HFF-Myc (cell line): ENCODE measurements around the gene HIPK3.
"Not testable (repeated sequence)": the region's sequence is repeated elsewhere in the genome, so short reads cannot be mapped to it uniquely, and the experiment has no call there.

Experiments used
- DNase-seq: peaks from one replicate; pipeline ENCODE4 v3.0.0-alpha.2; 2011; ENCODE audit warnings: low read depth; ENCODE audit errors: extremely low read depth
- H3K4me3 ChIP-seq: replicated peaks from 2 replicates; pipeline ENCODE4 v1.5.1; 2011; ENCODE audit warnings: low read depth, mild to moderate bottlenecking, control low read depth, low read length
- CTCF ChIP-seq: IDR thresholded peaks from 2 replicates; pipeline ENCODE4 v1.5.1; 2012; ENCODE audit warnings: mild to moderate bottlenecking, low read depth, low read length, control low read depth; ENCODE audit errors: missing control alignments

HIPK3 gene

GRCh38 chr11:33242575-33242974, 14.6 kb upstream of the HIPK3 start:
- no peak overlapping the region for H3K4me3 ChIP-seq
- no peak for DNase-seq
- no peak for TF ChIP-seq CTCF

DNA sequence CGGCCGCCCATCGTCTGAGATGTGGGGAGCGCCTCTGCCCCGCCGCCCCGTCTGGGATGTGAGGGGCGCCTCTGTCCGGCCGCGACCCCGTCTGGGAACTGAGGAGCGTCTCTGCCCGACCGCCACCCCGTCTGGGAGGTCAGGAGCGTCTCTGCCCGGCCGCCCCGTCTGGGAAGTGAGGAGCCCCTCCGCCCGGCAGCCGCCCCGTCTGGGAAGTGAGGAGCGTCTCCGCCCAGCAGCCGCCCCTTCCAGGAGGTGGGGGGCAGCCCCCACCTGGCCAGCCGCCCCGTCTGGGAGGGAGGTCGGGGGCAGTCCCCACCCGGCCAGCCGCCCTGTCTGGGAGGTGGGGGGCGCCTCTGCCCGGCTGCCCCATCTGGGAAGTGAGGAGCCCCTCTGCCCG, 13.5 kb upstream of the HIPK3 start:
- not testable (repeated sequence) for DNase-seq, H3K4me3 ChIP-seq

DNA sequence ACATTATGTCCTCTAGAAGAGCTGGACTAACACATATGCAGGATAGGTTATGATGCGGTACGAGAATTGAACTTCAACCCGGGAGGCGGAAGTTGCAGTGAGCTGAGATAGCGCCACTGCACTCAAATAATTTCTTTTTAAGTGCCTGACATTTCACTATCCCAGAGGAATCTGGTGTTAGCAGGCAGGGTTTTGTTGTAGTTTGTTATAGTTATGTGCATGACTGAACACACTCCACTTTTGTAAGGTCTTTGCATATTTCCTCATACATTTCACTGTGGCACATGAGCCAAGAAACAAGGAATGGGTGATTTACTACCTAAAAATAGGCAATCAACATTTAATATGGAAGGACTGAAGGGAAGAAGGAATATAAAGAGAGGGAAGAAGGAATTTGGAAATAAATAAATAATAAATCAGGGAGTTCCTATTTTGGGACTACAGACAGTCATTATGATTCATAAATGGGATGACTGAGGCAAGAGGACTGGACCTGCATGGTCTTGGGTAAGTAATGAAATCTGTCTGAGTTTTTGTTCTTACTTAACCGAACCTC, 8.7 kb upstream of the HIPK3 start:
- TF ChIP-seq CTCF, result no peak
- H3K4me3 ChIP-seq, result no peak overlapping the region
- no peak for DNase-seq

DNA sequence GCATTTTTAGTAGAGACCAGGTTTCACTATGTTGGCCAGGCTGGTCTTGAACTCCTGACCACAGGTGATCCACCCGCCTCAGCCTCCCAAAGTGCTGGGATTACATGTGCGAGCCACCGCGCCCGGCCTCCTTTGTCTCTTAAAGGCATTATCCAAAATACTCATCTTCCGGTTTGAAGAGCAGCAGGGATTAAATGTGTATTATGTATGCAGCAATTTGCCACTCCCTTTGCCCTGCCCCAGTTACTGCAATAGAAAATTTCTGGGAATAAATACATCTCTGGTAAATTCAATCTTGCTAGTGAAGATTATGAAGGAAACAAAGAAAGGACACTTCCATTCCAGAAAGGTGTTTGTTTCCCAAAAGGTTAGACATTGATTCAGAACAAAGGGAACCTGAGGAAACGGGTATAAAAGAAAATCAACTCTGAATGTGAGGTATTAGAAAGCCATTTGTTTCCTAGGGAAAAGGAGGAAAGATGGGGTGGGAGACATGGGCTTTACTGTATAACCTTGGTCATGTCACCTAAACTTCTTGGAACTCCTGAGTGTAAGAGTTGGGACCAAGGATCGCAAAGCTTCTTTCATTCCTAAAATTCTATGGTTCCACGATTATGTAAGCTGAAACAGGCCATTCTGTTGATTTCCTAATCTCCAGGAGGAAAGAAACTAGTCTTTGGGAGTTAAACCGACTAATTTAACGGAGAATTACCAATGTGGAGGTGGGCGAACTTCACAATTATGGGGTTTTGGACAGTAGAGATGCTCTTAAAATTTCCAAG, 959 bp upstream of the HIPK3 start:
- H3K4me3 ChIP-seq, result peak overlapping the region; percentile 72
- TF ChIP-seq CTCF, result no peak
- no peak for DNase-seq

GRCh38 chr11:33256813-33257159, 395 bp upstream of the HIPK3 start:
- peak overlapping the region; percentile 72 for H3K4me3 ChIP-seq
- no peak for DNase-seq
- TF ChIP-seq CTCF, result no peak

DNA sequence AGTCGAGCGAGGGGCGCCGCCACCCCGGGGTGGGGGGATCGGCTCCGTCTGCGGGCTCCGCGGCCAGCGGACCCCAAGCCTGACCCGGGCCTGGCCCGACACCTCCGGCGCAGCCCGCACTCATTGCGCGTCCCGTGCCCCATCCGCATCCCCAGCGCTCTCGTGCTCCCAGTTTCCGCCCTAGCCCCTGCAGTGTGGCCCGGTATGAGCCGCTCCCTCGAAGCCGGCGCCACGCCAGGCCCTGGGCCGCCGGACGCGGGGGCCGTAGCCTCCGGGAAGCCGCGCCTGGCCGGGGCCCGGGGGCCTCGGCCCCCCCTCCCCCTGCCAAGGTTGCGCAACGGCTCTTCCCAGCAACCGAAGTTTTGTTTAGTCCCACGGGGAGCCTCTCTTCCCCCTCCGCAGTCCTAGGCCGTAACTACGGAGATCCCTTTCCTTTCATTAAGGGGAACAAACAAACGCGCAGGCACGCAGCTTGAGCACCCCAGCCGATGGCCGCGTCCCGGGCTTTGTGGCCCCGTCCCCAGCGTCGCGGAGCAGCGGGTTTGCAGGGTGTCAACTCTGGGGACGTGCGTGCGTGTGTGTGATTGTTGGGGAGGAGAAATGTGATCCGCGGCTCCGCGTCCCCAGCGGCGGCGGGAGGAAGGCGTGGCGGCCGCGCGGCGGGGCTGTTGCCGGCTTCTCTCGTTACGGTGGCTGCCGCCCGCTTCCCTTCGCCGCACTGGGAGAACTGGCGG, 883 bp downstream of the HIPK3 start:
- H3K4me3 ChIP-seq, result peak overlapping the region; percentile 72
- no peak for TF ChIP-seq CTCF
- no peak for DNase-seq

DNA sequence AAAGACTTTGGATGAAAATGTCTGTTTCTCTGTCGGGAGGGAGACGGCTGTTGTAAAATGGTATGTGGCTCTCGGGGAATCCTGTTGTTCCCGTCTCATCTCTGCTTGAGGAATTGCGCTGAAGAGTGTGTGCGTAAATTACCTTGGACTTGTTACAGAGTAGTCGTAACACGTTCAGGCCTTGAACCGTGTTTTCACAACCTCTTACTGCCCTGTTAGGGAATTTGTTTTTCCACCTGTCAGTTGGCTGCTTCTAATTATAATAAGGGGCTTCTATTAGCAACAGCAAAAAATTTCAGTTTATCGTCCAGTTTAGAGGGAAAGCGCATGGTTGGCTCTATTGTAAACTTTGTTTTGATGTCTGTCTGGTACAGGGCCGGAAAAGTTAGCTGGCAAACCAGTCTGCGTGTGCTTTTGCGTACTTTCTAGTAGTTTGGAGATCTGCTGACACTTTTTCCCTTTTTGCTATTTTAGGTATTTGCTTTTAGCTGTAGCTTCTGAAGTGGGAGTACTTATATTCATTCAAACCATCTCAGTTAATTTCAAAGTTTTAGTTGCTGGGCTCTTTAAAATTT, 1.5 kb downstream of the HIPK3 start:
- no peak for TF ChIP-seq CTCF
- peak overlapping the region; percentile 72 for H3K4me3 ChIP-seq

More for the DNA sequence above, 1.5 kb downstream of the HIPK3 start:
- no peak for DNase-seq
